Neural cell (in vitro differentiated cells): ENCODE measurements around the gene ZBED2.

Source experiments
- EP300 ChIP-seq: fragments of 450-650 bp; conservative IDR thresholded peaks from 2 replicates; pipeline ENCODE4 v1.6.1; 2014; ENCODE audit warnings: antibody characterized with exemption, mild to moderate bottlenecking, moderate library complexity; ENCODE audit not compliant: poor library complexity, severe bottlenecking
- EZH2 ChIP-seq: fragments of 200-600, 300-800 bp; shearing (Covaris generic), sonication (generic); IDR thresholded peaks from 2 replicates; pipeline ENCODE4 v1.6.1; 2014; ENCODE audit warnings: antibody characterized with exemption, low read length, borderline replicate concordance, mild to moderate bottlenecking; ENCODE audit not compliant: insufficient read depth, poor library complexity, severe bottlenecking
- TF ChIP-seq, protein P1 (sequence below): IDR thresholded peaks from 2 replicates; pipeline ENCODE4 v1.6.1; 2012; ENCODE audit warnings: borderline replicate concordance
- TF ChIP-seq, protein P2 (sequence below): fragments of 450-650 bp; IDR thresholded peaks from 2 replicates; pipeline ENCODE4 v1.5.1; 2014; ENCODE audit warnings: antibody characterized with exemption, mild to moderate bottlenecking, moderate library complexity; ENCODE audit not compliant: poor library complexity, severe bottlenecking

DNA sequence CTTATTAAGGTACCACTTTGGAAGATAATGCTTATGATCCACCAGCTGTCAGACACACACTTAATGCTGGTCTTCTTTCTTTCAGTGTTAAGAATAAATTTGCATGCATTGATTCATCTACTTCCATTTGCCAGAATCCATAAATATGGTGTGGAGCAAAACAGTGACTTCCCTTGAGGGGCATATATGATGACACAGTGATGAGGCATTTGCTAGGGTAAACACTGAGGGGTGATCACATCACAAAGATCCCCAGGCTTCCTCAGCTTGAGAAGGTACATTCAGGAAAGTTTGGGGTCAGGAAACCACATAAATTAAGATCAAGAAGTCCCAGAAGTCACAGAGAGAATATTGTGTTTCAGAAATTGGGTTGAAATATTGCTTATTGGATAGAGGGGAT is 9.9 kb upstream of the ZBED2 start:
- TF ChIP-seq, protein P1, sequence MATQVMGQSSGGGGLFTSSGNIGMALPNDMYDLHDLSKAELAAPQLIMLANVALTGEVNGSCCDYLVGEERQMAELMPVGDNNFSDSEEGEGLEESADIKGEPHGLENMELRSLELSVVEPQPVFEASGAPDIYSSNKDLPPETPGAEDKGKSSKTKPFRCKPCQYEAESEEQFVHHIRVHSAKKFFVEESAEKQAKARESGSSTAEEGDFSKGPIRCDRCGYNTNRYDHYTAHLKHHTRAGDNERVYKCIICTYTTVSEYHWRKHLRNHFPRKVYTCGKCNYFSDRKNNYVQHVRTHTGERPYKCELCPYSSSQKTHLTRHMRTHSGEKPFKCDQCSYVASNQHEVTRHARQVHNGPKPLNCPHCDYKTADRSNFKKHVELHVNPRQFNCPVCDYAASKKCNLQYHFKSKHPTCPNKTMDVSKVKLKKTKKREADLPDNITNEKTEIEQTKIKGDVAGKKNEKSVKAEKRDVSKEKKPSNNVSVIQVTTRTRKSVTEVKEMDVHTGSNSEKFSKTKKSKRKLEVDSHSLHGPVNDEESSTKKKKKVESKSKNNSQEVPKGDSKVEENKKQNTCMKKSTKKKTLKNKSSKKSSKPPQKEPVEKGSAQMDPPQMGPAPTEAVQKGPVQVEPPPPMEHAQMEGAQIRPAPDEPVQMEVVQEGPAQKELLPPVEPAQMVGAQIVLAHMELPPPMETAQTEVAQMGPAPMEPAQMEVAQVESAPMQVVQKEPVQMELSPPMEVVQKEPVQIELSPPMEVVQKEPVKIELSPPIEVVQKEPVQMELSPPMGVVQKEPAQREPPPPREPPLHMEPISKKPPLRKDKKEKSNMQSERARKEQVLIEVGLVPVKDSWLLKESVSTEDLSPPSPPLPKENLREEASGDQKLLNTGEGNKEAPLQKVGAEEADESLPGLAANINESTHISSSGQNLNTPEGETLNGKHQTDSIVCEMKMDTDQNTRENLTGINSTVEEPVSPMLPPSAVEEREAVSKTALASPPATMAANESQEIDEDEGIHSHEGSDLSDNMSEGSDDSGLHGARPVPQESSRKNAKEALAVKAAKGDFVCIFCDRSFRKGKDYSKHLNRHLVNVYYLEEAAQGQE, result no peak
- TF ChIP-seq, protein P2, sequence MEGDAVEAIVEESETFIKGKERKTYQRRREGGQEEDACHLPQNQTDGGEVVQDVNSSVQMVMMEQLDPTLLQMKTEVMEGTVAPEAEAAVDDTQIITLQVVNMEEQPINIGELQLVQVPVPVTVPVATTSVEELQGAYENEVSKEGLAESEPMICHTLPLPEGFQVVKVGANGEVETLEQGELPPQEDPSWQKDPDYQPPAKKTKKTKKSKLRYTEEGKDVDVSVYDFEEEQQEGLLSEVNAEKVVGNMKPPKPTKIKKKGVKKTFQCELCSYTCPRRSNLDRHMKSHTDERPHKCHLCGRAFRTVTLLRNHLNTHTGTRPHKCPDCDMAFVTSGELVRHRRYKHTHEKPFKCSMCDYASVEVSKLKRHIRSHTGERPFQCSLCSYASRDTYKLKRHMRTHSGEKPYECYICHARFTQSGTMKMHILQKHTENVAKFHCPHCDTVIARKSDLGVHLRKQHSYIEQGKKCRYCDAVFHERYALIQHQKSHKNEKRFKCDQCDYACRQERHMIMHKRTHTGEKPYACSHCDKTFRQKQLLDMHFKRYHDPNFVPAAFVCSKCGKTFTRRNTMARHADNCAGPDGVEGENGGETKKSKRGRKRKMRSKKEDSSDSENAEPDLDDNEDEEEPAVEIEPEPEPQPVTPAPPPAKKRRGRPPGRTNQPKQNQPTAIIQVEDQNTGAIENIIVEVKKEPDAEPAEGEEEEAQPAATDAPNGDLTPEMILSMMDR, result no peak
- TF ChIP-seq EZH2 (no peak), EP300 (no peak)
